ENCODE measurements around the gene ALDH1B1.

The ALDH1B1 gene

DNA sequence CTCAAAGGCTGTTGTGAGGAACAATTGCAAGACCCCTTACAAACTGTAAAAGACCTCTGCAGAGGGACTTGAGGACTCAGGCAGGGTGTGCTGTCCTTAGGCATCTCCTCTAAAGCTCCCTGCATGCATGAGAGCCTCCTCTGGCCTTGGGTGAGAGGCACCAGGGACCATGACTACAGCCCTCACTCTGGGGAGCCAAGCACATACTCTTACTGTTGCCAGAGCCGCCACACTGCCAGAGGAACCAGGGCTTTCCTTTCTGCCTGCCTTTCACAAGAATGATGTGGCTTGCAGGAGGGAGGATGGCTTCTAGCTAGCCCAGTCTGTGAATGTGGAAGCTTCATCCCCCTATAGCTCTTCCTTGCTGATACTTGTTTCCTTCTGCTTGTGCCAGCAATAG lies 25.9 kb downstream of the ALDH1B1 start:
- DNase-seq = no peak

DNA sequence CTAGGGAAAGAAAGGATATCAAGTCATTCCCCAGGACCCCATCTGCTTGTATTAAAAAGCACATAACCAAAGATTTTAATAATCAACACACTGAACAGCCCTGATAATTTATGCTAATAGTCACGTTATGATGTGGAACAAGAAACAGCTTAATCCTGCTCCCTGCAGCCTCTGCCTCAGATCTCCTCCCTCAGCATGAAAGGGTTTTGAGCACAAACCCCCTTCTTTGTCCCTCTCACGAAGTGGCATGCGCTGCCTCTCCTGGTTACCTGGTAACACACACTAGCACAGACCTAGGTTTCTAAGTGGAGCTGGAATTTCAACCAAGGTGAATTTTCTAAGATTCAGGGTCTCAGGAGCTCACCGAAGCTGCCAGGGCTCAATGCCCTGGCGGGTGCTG lies 26.7 kb downstream of the ALDH1B1 start:
- DNase-seq = no peak

DNA sequence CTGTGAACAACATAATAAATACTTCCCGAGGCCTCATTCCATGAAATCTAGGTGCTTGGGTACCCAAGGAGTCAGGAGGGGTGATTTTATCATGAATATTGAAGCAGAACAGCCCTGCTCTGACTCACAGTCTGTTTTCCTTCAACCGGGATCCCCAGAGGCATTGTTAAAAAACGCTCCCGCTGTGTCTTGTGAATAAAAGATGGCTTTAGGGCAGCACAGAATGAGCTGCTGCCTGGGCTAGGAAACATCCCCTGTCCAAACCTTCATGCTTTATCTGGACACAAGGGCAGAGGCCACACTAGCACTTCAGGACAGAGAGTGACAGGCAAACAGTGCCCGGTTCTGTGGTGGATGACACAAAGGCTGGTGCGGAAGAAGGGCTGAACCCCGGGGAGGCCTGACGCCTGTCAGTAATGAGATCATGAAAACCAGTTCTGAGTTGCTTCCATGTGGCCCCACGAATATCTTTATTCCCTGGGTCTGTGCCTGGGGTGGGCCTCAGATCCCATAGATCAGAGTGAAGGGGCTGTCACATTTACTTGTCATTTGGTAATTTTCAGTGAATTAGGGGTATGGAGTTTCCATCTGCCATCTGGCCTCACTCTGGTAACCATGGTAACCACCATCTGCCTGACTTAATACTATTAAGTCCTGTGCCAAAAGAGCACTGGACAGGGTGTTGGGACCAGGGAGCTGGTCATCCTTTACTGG lies 29.2 kb downstream of the ALDH1B1 start:
- no peak for DNase-seq

DNA sequence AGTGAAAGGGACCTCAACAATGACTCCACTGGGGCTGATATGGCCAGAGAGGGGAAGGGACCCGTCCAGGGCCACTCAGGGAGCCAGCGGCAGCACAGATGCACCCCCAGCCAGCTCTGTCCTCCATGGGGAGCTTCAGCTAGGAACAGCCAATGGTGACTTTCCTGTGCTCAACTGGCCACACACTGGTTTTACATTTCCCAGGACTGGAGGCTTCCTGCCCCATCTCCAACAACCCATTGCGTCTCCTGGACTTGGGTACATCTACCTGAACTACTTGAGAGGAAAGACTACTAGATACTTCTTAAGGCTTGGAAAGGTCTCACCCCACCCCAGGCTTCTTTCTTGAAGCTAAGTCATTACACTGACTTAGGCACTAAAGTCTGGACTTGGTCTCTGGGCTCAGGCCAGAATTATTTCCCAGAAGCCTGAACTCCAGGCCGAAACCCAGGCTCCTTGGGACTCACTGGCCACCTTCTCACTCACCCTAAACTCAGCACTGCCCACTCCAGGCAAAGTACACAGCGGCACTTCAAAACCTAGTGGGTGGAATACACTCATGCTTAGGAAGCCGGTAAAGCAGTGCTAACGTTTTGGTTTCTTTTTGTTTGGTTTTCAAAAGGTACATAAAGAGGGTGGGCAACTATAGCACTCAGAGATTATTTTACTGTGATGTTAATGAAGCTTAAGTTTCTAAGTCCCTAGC lies 30.2 kb downstream of the ALDH1B1 start:
- DNase-seq = no peak

DNA sequence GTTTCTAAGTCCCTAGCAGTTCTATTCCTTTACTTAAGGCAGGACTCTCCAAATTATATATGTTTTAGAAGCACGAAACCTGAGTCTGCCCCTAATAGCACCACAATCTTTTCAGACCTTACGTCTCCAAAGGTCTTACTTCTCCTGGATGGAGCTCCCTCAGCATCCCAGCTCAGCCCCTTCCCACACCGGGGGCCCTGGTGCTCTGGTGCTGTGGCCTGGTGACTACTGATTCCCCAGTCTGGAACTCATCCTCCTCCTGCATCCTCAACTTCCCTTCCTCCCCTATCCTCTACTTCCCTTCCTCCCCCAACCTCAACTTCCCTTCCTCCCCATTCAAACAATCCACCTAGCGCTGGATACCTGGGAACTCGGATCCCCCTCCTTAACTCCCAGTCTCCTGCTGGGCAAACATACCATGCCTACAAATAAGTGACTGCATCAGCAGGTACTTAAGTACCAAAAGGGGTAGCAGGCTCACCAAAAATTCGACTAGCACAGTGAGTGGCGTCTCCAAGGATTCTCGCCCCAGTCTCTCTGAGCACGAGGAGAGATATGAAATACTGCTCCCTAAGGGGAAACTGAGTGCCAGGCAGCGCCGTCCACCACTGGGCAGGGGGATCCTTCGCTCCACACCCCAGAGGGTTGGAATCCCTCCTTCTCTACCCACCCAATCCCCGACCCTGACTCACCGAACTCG lies 30.9 kb downstream of the ALDH1B1 start:
- no peak for DNase-seq

DNA sequence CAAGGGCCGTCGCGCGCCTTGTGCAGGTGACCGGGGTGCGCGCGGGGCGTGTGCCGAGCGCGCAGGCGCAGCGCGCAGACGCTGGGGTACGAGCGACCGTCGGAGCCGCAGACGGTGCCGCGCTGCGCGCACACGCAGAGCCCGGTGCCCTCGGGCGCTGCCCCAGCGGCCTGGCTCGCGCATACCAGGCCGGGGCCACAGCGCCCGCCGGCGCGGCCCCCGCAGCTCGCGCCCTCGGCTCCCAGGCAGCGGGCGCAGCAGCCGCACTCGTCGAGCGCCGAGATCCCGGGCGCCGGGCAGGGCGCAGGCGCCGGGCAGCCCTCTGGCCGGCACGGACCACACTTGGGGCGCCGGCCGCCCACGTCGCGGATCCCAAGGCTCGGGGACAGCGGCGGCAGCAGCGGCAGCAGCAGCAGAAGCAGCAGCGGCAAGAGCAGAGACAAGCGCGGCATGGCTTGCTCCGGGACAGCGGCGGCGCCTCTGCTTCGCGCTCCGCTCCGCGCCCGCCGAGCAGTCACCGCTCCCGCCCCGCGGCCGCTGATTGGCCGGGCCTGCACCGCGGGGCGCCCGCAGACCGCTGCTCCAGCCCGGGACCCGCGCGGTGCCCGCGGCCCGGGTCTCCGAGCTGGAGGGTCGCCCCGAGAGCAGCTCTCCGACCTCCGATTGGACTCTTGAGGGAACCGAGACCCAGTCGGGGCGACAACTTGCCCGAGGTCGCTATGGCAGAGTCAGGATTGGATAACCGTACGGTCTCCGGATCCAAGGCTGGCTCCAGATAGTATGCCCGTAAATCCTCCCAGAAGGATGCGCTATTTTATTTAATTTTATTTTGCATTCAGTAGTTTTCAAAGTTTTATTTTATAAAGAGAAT lies 31.7 kb downstream of the ALDH1B1 start, which contains the start of gene IGFBPL1:
TSS of gene IGFBPL1 (minus strand) at position 482 of the 871 bp plus-strand sequence. CDS start at position 452, 30 bp downstream.
- no peak for DNase-seq

DNA sequence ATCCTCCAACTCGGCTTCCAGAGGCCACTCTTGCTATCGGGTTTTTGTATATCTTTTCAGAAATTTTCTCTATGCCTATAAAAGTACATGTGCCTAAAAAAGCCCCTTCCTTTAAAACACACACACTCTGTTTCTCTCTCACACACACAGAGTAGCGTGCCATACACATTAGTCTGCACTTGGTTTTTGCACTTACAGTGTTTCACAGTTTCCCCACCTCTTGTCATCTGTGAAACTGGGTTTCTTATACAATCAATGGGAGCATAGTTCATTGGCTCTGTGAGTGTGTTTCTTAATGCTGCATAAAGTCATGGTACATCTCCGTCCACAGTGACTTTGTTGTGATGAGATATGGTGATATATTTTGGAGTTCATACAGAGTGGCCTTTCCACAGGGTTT lies 32.4 kb downstream of the ALDH1B1 start:
- no peak for DNase-seq

DNA sequence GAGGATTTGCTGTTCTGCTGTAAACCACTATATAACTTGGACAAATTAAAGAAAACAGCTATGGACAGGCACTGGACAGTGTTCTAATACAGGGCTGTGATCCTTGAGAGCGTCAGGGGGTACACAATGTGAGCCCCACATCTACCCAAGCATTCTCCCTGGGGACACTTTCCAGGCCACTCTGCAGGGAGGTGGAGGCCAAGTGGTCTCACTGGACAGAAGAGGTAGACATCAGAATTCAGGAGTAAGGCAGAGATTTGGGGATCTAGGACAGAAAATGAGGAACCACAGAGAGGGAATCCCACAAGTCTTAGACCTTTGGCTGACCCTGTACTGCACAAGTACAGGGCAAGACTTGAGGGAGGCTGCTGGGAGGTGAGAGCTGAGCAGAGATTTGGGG lies 35.6 kb downstream of the ALDH1B1 start:
- DNase-seq = no peak

DNA sequence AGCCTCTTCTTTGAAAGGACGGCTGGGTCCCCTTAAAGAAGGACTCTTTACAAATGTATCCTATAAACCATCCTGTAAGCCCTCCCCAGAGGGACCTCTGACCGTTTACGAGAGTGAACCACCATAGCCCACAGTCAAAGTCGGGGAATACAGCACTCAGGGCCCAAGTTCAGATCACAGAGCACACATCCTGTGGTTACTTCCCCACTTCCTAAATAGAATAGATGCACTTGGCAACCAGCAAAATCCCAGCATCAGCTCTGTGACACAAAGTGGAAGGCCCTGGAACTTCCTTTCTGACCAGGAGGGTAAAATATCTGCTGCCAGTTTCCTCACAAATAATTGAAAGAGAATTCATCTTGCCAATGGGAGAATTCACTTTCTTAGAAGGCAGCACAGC lies 38.6 kb downstream of the ALDH1B1 start:
- DNase-seq = no peak

DNA sequence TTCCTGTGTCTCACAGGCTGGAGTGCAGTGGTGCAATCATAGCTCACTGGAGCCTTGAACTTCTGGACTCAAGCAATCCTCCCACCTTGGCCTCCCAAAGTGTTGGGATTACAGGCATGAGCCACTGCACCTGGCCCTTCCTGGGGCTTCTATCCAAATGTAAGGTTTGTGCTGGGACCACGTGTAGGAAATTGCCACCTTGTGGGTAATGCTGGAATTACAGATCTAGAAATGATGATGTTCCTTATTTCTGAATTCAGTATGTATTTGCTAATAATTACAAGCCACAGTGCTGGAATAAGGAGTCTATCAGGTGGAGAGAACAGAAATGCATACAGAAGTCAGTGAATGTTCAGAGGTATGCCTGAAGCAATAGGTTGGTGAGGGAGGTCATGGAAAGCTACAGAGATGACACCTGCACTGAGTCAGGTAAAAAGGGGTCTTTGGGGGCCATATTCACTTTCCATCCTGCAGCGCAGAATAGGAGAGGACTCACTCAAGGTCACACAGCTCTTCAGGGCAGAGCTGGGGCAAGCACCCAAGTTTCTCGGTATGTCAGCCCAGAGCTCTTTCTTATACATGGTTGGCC lies 40.5 kb downstream of the ALDH1B1 start:
- DNase-seq = peak; percentile 34

DNA sequence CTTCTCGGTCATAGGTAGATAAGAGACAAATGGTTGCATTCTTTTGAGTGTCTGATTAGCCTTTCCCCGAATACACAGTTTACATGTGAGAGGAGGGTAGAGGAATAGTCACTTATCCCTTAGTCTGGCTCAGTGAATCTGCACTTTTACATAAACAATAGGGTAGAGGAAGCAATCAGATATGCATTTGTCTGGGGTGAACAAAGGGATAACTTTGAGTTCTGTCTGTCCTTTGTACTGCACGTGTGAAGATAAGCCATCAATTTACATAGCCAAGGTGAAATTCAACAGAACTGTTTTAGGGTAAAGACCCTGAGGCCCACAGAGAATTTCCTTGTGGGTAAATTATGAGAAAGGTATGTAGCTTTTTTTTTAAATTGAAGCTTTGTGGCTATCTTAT lies 41.9 kb downstream of the ALDH1B1 start:
- DNase-seq = no peak

DNA sequence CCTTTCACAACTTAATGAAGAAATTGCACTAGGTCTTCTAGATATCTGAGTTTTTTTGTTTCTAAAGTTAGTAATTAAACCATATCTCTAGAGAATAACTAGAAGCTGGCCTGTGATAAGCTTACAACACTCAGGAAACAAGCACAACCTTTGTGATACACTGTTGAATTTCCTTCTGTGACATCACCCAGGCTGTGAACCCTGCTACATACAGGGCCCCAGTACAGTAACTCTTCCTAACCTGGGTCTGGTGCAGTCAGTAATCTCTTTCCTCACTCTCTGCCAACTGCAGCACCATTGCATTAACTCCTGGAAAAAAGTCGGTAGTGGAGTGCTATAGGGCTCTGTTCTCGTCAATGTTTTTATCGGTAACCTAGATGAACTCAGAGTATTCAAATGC lies 42.4 kb downstream of the ALDH1B1 start:
- no peak for DNase-seq

DNA sequence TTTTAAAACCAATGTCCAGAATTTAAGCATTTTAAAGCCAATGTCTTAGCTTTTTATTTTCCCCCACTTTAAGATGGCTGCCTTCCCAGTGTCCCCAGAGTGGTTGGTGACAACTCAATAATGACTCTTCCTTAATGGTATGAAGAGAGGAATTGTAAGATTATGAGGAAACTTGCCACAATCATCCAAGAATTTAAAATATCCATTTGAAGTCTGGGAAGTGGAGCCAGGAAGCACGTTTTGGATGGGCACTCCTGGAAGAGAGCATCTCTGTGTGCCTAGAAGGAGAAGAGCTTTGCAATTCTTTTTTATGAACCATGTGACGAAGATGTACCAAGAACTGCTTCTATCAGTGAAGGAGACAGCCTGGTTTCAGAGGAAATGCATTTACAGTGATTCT lies 43.0 kb downstream of the ALDH1B1 start:
- DNase-seq = no peak

DNA sequence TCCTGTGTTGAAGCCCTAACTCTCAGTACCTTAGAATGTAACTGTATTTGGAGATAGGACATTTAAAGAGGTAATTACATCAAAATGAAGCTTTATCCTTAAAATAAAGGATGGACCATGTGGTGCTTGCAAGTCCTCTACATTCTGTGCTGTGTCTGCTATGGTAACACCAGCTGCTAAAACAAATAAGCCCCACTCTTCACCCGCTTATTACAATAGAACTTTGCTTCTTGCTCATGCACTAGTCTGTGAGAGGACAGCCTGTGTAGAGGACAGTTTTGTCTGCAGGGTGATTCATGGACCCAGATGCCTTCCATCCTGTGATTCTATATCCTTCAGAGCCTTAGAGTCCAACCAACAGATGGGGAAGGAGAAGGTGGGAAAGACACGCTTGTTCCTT lies 44.2 kb downstream of the ALDH1B1 start:
- no peak for DNase-seq

DNA sequence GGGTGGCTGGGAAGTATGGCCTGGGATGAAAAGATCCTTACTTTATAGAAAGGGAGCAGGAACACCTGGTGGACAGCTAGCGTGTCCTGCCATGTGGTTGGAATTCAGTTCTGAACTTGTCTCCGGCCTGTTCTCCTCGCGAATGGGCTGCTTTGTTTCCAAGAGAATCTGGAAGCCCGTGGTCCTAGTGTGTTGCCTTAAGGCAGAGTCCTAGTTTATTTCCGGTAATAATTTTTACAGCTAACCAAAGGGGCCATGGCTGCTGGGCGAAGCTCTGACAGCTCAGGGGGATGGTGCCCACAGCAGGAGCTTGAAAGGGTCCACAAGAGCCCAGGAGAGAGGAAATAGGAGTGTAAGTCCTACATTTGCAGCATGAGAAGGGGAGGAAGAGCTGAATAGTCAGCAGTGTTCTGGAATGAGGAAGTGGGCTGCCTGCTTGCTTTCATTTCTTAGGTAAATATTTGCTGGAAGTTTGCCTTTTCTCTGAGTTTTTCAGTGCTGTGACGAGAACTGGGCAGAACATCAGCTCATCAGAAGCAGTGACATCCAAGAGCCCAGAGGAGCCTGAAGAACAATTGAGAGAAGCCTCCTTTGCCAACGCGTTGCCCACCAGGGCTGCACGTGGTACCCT lies 44.8 kb downstream of the ALDH1B1 start:
- no peak for DNase-seq

DNA sequence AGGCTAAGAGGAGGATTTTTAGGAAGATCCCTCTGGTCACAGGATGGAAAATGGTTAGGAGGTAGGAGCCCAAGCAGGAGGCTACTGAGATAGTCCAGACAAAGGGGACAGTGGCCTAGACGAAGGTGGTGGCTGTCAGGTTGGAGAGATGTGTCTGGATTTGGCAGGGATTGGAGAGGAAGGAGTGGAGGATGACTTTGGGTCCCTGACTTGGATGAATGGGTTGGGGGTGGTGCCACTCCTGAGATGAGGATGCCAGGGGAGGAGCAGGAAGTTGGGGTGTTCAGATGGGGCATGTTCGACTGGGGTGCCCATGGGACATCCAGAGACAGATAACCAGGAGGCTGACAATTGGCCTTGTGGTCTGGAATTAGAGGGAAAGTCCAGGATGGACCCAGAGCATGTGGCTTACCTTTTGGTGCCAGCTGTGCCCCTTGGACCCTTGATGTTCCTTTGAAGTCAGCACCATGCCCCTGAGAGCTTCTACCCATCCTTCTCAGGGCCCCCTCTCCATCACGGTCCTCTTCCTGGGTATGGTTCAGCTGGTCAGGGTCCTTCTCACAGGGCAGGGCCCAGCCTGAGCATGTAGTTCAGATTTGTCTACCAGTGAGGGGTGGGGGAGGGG lies 46.9 kb downstream of the ALDH1B1 start:
- DNase-seq = no peak

DNA sequence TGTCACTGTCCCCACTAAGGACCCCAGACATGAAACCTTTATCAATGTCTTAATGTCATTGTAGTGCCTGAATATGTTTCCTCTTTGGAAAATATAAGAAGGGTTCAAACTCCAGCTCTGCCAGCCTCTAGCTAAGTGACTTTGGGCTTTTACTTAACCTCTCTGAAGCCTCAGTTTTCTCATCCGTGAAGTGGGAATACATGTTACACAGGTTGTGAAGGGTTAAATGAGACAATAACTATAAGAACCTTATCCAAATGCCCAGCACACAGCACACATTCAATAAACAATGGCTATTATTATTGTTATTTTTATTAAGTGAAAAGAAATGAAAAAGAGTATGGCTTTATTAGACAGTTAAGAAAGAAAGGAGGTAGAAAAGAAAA lies 47.4 kb downstream of the ALDH1B1 start:
- DNase-seq = no peak

DNA sequence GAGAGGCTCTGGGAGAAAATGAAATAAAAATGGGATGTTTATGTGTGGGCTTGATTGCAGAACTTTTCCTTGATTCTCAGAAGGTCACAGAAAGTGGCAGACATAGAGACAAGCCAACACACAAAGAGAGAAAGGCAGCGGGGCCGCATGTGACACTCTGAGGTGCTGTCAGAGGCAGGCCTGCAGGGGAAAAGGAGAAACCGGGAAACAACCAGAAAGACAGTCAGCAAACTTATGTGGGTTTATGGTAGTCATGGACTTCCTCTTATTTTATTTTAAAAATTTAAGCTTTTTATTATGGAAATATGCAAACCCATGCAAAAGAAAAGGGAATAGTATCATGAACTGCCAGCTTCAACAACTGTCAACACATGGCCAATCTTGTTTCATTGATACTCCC lies 48.0 kb downstream of the ALDH1B1 start:
- no peak for DNase-seq

DNA sequence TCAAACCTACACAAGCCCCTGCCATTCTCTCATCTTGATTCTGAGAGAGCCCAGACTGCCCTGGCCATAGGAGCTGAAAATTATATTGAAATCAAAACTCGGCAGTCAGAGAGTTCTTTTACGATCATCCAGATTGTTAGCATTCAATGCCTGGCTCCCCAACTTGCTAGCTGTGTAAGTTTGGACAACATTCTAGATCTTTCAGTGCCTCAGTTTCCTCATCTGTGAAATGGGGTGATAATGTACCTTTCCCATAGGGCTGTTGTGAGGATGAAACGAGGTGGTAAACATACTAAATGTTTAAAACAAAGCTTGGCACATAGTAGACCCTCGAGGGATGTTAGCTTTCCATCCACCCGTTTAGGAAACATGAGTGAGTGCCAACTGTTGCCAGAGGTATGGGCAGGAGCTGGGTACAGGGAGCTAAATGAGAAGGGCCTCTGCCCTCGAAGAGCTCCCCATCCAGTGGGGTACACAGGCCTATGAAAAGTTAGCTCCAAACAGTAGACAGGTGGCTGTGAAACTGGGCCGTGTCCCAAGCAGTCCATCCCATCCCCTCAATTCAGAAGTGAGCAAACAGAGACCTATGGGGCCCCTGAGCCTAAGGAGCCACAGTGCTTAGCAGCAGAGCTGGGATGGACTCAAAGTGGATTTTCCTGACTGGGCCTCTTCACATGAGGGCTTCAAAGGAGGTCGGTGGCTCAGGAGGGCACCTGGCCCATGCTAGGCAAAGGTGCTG lies 49.0 kb downstream of the ALDH1B1 start:
- DNase-seq = no peak

DNA sequence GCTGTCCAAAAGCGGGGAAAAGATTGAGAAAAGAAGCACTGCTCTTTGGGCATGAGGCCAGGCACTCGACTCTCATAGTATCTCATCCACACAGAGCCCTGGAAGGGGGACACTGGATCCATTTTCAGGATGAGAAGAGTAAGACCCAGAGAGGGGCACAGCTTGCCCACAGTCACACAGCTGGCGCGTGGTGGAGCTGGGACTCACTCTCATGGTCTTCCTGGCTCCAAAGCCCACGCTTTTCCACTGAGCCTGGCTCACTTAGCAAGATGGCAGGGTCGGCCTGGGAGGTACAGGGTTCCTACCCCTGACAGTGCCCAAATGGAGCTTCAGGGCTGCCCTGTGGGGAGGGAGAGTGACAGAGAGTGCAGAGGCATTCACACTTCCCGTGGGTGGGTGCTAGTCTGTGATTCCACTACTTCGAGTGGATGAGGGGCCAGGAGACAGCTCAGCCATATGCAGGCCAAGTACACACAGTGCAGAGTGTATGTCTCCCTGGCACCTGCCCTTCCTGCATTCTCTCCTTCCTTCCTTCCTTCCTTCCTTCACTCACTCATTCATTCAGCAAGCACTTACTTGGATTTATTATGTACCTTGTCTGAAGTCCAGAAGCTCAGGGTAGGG lies 50.1 kb downstream of the ALDH1B1 start:
- DNase-seq = no peak

Data from CD4-positive, alpha-beta T cell treated with Interleukin-17A for 1 hour (primary cell).